Left ventricle myocardium inferior (tissue), 1 donor: ENCODE data around the gene ADGRG1. TPM values are rescaled to one million over a fixed set of nuclear protein-coding genes. Genes with fewer than 3 reads are reported as not detected.
A peak's percentile ranks its signal among the peaks of the same experiment; 100 is the strongest.

Experiments
- DNase-seq: peaks from one replicate; pipeline ENCODE4 v3.0.0-alpha.2; 2020
- H3K27ac ChIP-seq: fragments of 200-600 bp; replicated peaks from 2 replicates; pipeline ENCODE4 v1.8.0; 2021
- H3K27me3 ChIP-seq: fragments of 200-600 bp; 2 replicates; pipeline ENCODE4 v1.8.0; 2021; ENCODE audit warnings: low read depth
- H3K36me3 ChIP-seq: fragments of 200-600 bp; 2 replicates; pipeline ENCODE4 v1.8.0; 2021
- H3K4me1 ChIP-seq: fragments of 200-600 bp; 2 replicates; pipeline ENCODE4 v1.8.0; 2021
- H3K4me3 ChIP-seq: fragments of 200-600 bp; 2 replicates; pipeline ENCODE4 v1.8.0; 2021; ENCODE audit warnings: mild to moderate bottlenecking, moderate library complexity
- H3K9me3 ChIP-seq: fragments of 200-600 bp; replicated peaks from 2 replicates; pipeline ENCODE4 v1.8.0; 2021
- intact Hi-C: fragments of 100-400 bp; cut with micrococcal nuclease; formaldehyde crosslinking; loops from one replicate; pipeline ENCODE4 v1.11.0; 2022
- total RNA-seq: library from RNA; stranded (reverse); fragmentation: NEBNext Ultra II Directional; extraction: Animal tissue kit (Norgen Biotek cat#: 25700); gene quantifications from one replicate; pipeline ENCODE4 v1.2.1, GENCODE V29; 2021
- TF ChIP-seq, protein P1 (sequence below): fragments of 200-600 bp; IDR thresholded peaks from 2 replicates; pipeline ENCODE4 v1.8.0; 2021; ENCODE audit warnings: antibody characterized with exemption, mild to moderate bottlenecking, borderline replicate concordance
- donor health status: DM: no; HTN: yes; CAD: no; lungs with severe emphysema.

The ADGRG1 gene
- total RNA-seq, 1 donor from 2014 or later: 21.3 TPM

DNA sequence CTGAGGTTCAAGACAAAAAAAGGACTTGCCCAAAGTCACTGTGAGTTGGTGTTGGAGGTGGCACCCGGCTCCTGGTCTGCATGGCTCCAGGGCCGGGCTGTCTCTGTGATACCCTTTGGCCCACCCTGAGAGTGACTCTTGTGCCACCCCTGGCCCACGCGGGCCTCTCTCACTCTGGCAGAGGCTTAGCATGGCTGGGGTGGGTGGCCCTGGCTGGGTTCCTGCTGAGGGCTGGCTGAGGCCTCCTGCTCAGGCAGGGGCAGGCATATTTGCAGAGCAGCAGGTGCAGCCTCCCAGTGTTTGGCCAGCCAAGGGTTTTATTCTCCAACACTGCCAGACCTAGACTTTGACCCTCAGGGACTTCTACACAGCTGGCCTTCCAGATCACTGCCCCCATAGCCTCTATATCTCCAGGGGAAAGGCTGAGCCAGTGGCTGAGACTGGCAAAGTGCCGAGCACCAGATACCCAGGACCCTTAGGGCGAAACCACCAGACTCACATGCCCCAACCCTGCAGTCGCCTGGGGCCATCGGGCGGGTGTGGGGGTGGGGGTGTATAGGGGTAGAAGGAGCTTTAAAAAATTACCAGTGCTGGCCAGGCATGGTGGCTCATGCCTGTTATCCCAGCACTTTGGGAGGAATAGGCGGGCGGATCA is 21.5 kb upstream of the ADGRG1 start:
- H3K4me3 ChIP-seq: no peak overlapping the region
- no peaks in the 10 kb centered on the region for H3K9me3 ChIP-seq
- no peaks in the 10 kb centered on the region for H3K36me3 ChIP-seq
- DNase-seq: no peak
- H3K27me3 ChIP-seq: peaks cover 9% of the 10 kb centered on the region
- TF ChIP-seq, protein P1, sequence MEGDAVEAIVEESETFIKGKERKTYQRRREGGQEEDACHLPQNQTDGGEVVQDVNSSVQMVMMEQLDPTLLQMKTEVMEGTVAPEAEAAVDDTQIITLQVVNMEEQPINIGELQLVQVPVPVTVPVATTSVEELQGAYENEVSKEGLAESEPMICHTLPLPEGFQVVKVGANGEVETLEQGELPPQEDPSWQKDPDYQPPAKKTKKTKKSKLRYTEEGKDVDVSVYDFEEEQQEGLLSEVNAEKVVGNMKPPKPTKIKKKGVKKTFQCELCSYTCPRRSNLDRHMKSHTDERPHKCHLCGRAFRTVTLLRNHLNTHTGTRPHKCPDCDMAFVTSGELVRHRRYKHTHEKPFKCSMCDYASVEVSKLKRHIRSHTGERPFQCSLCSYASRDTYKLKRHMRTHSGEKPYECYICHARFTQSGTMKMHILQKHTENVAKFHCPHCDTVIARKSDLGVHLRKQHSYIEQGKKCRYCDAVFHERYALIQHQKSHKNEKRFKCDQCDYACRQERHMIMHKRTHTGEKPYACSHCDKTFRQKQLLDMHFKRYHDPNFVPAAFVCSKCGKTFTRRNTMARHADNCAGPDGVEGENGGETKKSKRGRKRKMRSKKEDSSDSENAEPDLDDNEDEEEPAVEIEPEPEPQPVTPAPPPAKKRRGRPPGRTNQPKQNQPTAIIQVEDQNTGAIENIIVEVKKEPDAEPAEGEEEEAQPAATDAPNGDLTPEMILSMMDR: no peak
- H3K27ac ChIP-seq: no peak overlapping the region
- intact Hi-C loops: loop anchor here (10.0 kb wide), 1 partner anchor 48 kb away; no protein-coding TSS in a partner anchor
- peaks cover 14% of the 10 kb centered on the region for H3K4me1 ChIP-seq

DNA sequence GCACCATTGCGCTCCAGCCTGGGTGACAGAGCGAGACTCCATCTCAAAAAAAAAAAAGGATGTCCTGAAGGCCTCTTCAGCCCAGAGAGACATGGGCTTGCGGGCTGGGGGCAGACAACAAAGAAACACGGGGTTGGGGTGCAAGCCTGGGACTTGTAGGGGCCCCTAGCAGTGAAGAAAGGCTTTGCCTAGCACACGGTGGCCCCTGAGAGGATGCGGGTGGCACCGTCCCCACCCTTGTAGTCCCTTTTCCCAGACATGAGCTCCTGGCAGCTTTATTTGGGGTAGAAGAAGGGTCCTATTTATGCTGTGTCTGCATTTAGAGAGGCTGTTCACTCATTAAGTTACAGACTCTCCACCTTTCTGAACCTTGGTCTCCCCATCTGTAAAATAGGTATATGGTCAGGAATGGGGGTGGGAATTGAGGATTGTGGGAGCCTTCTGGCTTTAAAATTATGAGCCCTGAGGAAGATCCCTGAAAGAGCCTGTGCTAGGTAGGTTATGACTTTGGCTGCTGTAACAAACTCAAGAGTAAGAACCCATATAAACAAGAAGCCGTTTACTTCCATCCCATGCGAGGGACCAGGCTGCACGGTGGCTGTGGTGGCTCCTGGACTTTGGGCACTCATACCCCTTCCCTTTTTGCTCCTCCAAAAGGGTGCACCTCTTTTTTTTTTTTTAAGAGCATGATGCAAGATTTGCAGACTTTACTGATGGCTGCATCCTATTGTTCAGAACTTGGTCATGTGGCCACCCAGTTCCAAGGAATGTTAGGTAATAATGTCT is 20.6 kb upstream of the ADGRG1 start:
- DNase-seq: no peak
- Histone ChIP-seq H3K36me3 (no peaks in the 10 kb centered on the region), H3K4me1 (peaks cover 14% of the 10 kb centered on the region), H3K27ac (no peak overlapping the region), H3K4me3 (no peak overlapping the region), H3K27me3 (peaks cover 9% of the 10 kb centered on the region), H3K9me3 (no peaks in the 10 kb centered on the region)
- intact Hi-C loops: loop anchor here (10.0 kb wide), 1 partner anchor 47 kb away; no protein-coding TSS in a partner anchor
- TF ChIP-seq, protein P1: no peak

DNA sequence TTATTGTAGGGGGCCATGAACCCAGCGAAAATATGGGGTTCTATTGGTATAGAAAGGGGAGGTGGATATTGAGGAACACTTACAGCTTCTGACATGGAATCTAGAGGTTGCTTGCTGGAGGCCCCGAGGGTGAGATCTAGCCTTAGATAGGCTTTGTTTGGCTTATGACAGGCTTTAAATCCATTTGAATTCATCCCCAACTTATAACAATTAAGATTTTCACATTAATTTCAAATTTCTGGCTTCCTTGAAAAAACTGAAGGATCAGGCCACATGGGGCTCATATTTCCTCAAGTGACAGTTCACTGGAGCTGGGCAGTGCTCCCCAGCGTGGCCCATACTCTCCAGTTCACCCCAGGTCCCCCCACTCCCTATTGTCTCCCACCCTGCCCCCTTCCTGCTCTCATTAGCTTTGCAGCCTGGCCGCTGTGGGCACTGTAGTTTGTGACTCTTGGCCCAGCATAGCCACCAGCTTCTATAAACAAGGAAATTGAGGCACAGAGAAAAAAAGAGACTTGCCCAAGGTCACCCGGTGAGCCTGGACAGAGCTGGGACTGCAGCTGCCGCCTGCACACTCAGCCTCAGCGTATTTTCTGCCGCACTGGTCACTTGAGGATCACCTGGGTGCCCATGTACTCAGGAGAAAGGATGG is 19.8 kb upstream of the ADGRG1 start:
- Histone ChIP-seq H3K36me3 (no peaks in the 10 kb centered on the region), H3K4me3 (no peak overlapping the region), H3K9me3 (no peaks in the 10 kb centered on the region), H3K27me3 (peaks cover 2% of the 10 kb centered on the region), H3K4me1 (peaks cover 14% of the 10 kb centered on the region), H3K27ac (no peak overlapping the region)
- DNase-seq: no peak
- intact Hi-C loops: loop anchor here (10.0 kb wide), 1 partner anchor 46 kb away; no protein-coding TSS in a partner anchor
- TF ChIP-seq, protein P1: no peak

DNA sequence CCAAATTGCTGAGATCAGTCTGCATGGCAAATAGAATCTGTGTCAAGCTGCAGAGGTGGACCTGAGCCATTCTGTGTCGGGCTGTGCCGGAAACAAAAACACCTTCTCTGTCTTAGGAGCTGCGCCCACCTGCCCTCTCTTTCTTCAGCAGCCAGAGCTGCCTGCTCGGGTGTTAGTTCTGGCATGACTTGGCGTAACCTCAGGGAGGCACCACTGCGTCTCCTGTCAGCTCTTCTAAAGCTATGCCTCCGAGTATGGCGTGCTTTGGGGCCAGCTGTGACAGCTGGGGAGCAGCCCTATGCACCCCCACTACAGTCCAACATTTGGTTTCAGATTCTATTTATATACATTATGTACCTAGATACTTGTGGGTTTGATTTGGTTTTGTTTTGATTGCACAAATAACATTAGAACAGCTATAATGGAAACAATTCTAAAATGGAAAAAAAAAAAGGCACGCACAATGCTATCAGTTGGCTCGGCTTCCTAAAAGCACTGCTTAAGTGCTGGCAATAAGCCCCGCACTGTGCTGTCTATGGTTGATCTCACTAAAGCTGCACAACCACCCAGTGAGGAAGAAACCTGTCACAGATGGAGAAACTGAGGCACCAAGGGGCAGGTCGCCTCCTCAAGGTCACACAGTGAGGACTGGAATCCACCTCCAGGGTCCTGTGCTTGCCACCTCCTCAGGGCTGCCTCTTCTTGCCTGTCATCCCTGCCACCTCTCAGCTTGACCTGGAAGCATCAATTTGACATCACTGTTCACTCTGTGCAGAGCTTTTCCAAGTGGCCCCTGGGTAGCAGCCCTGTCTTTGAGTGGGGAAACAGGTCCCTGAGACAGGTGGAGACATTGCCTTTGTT is 18.7 kb upstream of the ADGRG1 start:
- intact Hi-C loops: loop anchor here (10.0 kb wide), 1 partner anchor 45 kb away; no protein-coding TSS in a partner anchor
- no peaks in the 10 kb centered on the region for H3K9me3 ChIP-seq
- H3K4me3 ChIP-seq: no peak overlapping the region
- peaks cover 14% of the 10 kb centered on the region for H3K4me1 ChIP-seq
- TF ChIP-seq, protein P1: peak; percentile 50
- H3K36me3 ChIP-seq: no peaks in the 10 kb centered on the region
- H3K27me3 ChIP-seq: no peaks in the 10 kb centered on the region
- H3K27ac ChIP-seq: no peak overlapping the region
- DNase-seq: no peak

DNA sequence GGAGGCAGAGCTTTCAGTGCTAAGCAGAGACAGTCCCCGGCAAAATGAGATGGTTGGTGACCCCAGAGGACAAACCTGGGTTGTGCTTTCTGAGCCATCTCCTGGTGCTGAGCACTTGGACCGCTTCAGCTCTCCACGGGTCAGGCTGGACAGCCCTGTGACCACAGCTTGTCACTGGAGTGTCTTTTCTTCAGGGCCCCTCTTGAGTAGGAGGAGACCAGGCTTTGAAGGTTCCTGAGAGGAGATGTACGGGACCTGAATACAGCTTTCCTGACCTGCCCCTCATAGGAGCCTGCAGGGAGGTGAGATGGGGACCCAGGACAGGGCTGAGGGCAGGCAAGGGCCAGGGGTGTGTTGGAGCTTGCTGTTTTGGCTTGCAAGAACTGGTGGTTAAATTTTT is 17.8 kb upstream of the ADGRG1 start:
- no peak for DNase-seq
- no peaks in the 10 kb centered on the region for H3K9me3 ChIP-seq
- H3K36me3 ChIP-seq: no peaks in the 10 kb centered on the region
- H3K4me3 ChIP-seq: no peak overlapping the region
- intact Hi-C loops: no loop called here
- H3K27me3 ChIP-seq: no peaks in the 10 kb centered on the region
- no peak overlapping the region for H3K27ac ChIP-seq
- TF ChIP-seq, protein P1: no peak
- H3K4me1 ChIP-seq: peaks cover 14% of the 10 kb centered on the region
